Measurements from ENCODE around the gene ITGA11. TPM values are rescaled to one million over a fixed set of nuclear protein-coding genes. Genes with fewer than 3 reads are reported as not detected.

ITGA11 gene
- total and polyA plus RNA-seq, 2 experiments from 2014 or later = 0.03 to 0.40 TPM

DNA sequence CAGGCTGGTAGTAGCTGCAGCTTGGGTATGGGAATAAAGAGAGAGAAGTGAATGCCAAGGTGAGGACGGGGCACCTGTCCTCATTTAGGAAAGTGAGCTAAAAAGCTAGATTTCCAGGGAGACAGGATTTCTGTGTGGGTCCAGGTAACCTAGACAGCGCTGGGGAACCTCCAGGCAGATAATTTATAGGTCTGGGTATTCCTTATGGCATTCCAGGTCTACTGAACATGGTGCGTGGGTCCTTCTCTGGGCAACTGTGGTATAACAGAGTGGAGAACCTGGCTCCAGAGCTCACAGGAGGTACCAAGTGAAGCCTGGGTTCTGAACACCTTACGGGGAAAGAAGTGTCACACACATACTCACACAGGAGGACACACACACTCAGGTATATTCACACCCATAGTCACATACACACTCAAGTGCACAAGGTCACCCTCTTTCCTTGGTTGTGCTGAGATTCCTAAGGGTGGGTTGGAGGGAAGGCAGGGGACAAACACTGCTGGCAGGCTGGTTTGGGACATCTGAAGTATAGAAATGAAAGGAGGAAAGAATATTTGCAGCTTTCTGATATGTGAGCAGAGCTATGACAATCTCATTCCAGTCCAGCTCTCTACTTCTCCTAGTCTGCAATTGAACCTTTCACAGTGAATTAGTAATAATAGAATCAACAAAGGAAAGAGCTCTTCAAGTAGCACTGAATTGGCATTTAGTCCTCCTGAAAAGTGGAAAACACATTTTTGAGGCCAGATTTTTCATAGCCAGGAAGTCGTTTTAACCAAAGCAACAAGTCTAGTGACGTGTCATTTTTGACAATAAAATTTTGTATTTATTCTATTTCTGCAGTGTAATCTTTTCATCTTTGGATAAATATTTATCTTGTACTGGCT lies 37.4 kb upstream of the ITGA11 start:
- H4K20me1 ChIP-seq (replicated peaks; ENCODE audit: insufficient read depth) = no peaks in the 10 kb centered on the region
- no peaks in the 10 kb centered on the region for H3F3A ChIP-seq (replicated peaks; ENCODE audit: low read depth)
- Mint-ChIP-seq H3K9me3 (no peaks in the 10 kb centered on the region), H3K4me1 (peaks cover 3% of the 10 kb centered on the region; the same call in 1 of the 3 replicates), H3K27ac (no peak overlapping the region), H3K36me3 (ENCODE audit: low read depth) (no peaks in the 10 kb centered on the region), H3K27me3 (ENCODE audit: insufficient read depth, low read depth, poor library complexity) (peaks cover 8% of the 10 kb centered on the region), H3K4me3 (no peak overlapping the region)
- H3K9me2 ChIP-seq (ENCODE audit: insufficient read depth) = no peaks in the 10 kb centered on the region
- H3K27me3 ChIP-seq (ENCODE audit: insufficient read depth) = no peaks in the 10 kb centered on the region
- ATAC-seq (no peak), DNase-seq (ENCODE audit: low spot score) (no peak)
- H3K4me1 ChIP-seq (ENCODE audit: insufficient read depth) = no peaks in the 10 kb centered on the region
- H3K36me3 ChIP-seq (ENCODE audit: insufficient read depth) = no peaks in the 10 kb centered on the region
- no peak overlapping the region for H3K27ac ChIP-seq (ENCODE audit: low read depth)
- TF ChIP-seq JUNB (IDR thresholded peaks at IDR 0.05; ENCODE audit: unreplicated experiment) = no peak
- TF ChIP-seq, protein P1, sequence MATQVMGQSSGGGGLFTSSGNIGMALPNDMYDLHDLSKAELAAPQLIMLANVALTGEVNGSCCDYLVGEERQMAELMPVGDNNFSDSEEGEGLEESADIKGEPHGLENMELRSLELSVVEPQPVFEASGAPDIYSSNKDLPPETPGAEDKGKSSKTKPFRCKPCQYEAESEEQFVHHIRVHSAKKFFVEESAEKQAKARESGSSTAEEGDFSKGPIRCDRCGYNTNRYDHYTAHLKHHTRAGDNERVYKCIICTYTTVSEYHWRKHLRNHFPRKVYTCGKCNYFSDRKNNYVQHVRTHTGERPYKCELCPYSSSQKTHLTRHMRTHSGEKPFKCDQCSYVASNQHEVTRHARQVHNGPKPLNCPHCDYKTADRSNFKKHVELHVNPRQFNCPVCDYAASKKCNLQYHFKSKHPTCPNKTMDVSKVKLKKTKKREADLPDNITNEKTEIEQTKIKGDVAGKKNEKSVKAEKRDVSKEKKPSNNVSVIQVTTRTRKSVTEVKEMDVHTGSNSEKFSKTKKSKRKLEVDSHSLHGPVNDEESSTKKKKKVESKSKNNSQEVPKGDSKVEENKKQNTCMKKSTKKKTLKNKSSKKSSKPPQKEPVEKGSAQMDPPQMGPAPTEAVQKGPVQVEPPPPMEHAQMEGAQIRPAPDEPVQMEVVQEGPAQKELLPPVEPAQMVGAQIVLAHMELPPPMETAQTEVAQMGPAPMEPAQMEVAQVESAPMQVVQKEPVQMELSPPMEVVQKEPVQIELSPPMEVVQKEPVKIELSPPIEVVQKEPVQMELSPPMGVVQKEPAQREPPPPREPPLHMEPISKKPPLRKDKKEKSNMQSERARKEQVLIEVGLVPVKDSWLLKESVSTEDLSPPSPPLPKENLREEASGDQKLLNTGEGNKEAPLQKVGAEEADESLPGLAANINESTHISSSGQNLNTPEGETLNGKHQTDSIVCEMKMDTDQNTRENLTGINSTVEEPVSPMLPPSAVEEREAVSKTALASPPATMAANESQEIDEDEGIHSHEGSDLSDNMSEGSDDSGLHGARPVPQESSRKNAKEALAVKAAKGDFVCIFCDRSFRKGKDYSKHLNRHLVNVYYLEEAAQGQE (IDR thresholded peaks at IDR 0.05; ENCODE audit: unreplicated experiment) = no peak
- no peak for TF ChIP-seq ZNF331 (CRISPR knock-in tag; IDR thresholded peaks at IDR 0.05; ENCODE audit: low read depth)
- TF ChIP-seq, protein P2, sequence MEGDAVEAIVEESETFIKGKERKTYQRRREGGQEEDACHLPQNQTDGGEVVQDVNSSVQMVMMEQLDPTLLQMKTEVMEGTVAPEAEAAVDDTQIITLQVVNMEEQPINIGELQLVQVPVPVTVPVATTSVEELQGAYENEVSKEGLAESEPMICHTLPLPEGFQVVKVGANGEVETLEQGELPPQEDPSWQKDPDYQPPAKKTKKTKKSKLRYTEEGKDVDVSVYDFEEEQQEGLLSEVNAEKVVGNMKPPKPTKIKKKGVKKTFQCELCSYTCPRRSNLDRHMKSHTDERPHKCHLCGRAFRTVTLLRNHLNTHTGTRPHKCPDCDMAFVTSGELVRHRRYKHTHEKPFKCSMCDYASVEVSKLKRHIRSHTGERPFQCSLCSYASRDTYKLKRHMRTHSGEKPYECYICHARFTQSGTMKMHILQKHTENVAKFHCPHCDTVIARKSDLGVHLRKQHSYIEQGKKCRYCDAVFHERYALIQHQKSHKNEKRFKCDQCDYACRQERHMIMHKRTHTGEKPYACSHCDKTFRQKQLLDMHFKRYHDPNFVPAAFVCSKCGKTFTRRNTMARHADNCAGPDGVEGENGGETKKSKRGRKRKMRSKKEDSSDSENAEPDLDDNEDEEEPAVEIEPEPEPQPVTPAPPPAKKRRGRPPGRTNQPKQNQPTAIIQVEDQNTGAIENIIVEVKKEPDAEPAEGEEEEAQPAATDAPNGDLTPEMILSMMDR (conservative IDR thresholded peaks at IDR 0.05; ENCODE audit: low read depth in 2 of 2) = no peak
- TF ChIP-seq, protein P3, sequence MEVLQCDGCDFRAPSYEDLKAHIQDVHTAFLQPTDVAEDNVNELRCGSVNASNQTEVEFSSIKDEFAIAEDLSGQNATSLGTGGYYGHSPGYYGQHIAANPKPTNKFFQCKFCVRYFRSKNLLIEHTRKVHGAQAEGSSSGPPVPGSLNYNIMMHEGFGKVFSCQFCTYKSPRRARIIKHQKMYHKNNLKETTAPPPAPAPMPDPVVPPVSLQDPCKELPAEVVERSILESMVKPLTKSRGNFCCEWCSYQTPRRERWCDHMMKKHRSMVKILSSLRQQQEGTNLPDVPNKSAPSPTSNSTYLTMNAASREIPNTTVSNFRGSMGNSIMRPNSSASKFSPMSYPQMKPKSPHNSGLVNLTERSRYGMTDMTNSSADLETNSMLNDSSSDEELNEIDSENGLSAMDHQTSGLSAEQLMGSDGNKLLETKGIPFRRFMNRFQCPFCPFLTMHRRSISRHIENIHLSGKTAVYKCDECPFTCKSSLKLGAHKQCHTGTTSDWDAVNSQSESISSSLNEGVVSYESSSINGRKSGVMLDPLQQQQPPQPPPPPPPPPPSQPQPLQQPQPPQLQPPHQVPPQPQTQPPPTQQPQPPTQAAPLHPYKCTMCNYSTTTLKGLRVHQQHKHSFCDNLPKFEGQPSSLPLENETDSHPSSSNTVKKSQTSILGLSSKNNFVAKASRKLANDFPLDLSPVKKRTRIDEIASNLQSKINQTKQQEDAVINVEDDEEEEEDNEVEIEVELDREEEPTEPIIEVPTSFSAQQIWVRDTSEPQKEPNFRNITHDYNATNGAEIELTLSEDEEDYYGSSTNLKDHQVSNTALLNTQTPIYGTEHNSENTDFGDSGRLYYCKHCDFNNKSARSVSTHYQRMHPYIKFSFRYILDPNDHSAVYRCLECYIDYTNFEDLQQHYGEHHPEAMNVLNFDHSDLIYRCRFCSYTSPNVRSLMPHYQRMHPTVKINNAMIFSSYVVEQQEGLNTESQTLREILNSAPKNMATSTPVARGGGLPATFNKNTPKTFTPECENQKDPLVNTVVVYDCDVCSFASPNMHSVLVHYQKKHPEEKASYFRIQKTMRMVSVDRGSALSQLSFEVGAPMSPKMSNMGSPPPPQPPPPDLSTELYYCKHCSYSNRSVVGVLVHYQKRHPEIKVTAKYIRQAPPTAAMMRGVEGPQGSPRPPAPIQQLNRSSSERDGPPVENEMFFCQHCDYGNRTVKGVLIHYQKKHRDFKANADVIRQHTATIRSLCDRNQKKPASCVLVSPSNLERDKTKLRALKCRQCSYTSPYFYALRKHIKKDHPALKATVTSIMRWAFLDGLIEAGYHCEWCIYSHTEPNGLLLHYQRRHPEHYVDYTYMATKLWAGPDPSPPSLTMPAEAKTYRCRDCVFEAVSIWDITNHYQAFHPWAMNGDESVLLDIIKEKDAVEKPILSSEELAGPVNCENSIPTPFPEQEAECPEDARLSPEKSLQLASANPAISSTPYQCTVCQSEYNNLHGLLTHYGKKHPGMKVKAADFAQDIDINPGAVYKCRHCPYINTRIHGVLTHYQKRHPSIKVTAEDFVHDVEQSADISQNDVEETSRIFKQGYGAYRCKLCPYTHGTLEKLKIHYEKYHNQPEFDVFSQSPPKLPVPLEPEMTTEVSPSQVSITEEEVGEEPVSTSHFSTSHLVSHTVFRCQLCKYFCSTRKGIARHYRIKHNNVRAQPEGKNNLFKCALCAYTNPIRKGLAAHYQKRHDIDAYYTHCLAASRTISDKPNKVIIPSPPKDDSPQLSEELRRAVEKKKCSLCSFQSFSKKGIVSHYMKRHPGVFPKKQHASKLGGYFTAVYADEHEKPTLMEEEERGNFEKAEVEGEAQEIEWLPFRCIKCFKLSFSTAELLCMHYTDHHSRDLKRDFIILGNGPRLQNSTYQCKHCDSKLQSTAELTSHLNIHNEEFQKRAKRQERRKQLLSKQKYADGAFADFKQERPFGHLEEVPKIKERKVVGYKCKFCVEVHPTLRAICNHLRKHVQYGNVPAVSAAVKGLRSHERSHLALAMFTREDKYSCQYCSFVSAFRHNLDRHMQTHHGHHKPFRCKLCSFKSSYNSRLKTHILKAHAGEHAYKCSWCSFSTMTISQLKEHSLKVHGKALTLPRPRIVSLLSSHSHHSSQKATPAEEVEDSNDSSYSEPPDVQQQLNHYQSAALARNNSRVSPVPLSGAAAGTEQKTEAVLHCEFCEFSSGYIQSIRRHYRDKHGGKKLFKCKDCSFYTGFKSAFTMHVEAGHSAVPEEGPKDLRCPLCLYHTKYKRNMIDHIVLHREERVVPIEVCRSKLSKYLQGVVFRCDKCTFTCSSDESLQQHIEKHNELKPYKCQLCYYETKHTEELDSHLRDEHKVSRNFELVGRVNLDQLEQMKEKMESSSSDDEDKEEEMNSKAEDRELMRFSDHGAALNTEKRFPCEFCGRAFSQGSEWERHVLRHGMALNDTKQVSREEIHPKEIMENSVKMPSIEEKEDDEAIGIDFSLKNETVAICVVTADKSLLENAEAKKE (CRISPR knock-in tag; IDR thresholded peaks at IDR 0.05) = no peak
- TF ChIP-seq EZH2 (IDR thresholded peaks at IDR 0.05; ENCODE audit: low read depth, unreplicated experiment) = no peak
- TF ChIP-seq POLR2AphosphoS5 (IDR thresholded peaks at IDR 0.05; ENCODE audit: low read depth) = no peak
- TF ChIP-seq EZH2phosphoT487 (IDR thresholded peaks at IDR 0.05; ENCODE audit: unreplicated experiment) = no peak
- no peak overlapping the region for H3K4me2 ChIP-seq
- no peak overlapping the region for H3K4me3 ChIP-seq
- 0 out of 2 replicates have a peak overlapping the region, but pooled peaks have one; percentile 10 for H2AFZ ChIP-seq
- no peaks in the 10 kb centered on the region for H3K79me2 ChIP-seq (replicated peaks; ENCODE audit: insufficient read depth)

All from GM23338 (cell line).